ENCODE results near the gene CHD9.

CHD9 gene

GRCh38 chr16:53103811-53104210, 49.0 kb downstream of the CHD9 start:
- H3K4me3 ChIP-seq (ENCODE audit: low read depth, low read length) = no peak overlapping the region
- no peak for DNase-seq (ENCODE audit: low read depth)
- TF ChIP-seq, protein P1, sequence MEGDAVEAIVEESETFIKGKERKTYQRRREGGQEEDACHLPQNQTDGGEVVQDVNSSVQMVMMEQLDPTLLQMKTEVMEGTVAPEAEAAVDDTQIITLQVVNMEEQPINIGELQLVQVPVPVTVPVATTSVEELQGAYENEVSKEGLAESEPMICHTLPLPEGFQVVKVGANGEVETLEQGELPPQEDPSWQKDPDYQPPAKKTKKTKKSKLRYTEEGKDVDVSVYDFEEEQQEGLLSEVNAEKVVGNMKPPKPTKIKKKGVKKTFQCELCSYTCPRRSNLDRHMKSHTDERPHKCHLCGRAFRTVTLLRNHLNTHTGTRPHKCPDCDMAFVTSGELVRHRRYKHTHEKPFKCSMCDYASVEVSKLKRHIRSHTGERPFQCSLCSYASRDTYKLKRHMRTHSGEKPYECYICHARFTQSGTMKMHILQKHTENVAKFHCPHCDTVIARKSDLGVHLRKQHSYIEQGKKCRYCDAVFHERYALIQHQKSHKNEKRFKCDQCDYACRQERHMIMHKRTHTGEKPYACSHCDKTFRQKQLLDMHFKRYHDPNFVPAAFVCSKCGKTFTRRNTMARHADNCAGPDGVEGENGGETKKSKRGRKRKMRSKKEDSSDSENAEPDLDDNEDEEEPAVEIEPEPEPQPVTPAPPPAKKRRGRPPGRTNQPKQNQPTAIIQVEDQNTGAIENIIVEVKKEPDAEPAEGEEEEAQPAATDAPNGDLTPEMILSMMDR (IDR thresholded peaks at IDR 0.05; ENCODE audit: insufficient read depth, low read depth, low read length, missing control alignments) = no peak

GRCh38 chr16:53105565-53105964, 50.8 kb downstream of the CHD9 start:
- TF ChIP-seq, protein P1 (IDR thresholded peaks at IDR 0.05; ENCODE audit: insufficient read depth, low read depth, low read length, missing control alignments) = no peak
- no peak for DNase-seq (ENCODE audit: low read depth)
- H3K4me3 ChIP-seq (ENCODE audit: low read depth, low read length) = no peak overlapping the region

DNA sequence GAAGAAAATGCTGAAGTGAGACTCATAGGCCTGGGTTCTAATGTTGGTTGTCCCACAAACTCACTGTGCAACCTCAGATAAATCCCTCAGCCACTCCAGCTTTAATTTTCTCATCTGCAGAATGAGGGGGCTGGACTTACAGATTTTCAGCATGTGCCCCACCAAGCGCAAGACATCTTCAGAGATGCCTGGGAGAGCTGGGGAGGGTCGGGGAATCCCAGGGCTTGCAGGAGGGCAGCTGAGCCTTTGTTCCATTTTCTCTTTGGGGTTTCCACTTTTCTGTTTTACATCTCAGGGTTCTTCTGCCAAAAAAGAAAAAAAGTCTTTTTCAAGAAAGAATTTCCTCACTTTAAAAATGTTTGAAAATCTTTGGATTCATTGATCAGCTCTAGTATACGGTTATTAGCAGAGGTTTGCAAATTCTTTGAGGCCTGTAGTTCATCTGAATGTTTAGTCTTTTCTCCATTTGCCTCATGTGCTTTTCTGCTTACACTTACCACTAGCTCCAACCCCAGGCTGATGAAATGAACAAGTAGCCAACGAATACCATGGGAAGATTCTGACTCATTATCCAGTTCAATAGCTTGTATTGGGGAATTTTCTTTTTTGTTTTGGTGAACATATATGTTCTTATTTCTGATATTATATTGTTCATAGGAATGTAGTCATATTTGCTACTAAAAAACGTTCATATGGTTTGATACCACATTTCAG, 56.4 kb downstream of the CHD9 start:
- H3K4me3 ChIP-seq (ENCODE audit: low read depth, low read length) = peak overlapping the region; percentile 17

DNA sequence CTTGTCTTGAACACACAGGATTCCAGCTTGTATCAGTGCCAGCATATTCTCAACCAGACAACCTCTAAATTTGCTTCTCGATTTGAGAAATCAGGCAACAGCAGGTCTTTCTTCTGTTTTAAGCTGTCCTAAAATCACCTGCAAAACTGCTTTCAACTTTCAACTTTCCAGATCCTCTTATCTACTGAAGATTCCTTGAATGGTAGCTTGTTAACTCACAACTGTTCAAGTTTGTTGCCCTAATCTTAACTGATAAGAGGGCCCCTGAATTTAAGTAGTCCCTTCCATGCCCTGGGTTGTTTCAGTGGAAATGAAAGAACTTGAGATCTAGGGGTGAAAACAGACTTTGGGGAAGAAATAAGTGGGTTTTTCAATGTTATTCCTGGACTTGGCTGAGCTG, 57.2 kb downstream of the CHD9 start:
- TF ChIP-seq, protein P1 (IDR thresholded peaks at IDR 0.05; ENCODE audit: insufficient read depth, low read depth, low read length, missing control alignments) = no peak
- no peak overlapping the region for H3K4me3 ChIP-seq (ENCODE audit: low read depth, low read length)
- no peak for DNase-seq (ENCODE audit: low read depth)

More for the DNA sequence above, 56.4 kb downstream of the CHD9 start:
- TF ChIP-seq, protein P1 (IDR thresholded peaks at IDR 0.05; ENCODE audit: insufficient read depth, low read depth, low read length, missing control alignments) = no peak
- peak; percentile 61 for DNase-seq (ENCODE audit: low read depth)

DNA sequence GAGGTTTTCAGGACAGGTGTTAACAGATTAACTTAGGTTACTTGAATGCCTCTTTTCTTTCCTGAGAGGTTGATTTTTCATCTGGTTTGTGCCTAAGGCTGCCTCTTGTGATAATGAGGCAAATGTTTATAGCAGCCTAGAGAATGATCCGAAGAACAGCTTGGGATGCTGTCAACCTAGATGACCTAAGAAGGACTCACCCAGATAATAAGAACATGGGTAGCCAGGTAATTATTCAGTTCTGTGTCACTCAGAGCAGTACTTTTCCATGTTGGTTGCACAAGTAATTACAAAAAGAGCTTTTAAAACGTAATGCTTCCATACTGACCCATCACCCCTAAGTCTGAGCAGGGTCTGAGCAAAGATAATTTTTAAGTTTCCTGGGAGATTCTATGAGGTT, 60.3 kb downstream of the CHD9 start:
- TF ChIP-seq, protein P1 (IDR thresholded peaks at IDR 0.05; ENCODE audit: insufficient read depth, low read depth, low read length, missing control alignments) = no peak
- H3K4me3 ChIP-seq (ENCODE audit: low read depth, low read length) = no peak overlapping the region
- no peak for DNase-seq (ENCODE audit: low read depth)

DNA sequence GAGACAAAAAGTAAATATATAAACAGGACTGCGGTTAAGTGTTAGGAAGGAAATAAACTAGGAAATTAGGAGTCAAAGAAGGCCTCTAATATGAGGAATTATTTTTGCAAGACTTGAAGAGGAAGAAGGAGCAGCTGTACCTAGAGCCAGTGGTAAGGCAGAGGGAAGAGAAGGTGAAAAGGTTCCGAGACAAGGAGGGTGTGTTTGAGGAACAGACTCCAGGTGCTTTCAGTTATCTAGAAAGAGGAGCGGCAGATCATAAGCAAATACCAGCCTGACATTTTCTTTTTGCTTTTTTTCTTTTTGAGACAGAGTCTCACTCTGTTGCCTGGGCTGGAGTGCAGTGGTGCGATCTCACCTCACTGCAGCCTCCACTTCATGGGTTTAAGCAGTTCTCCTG, 61.0 kb downstream of the CHD9 start:
- no peak for DNase-seq (ENCODE audit: low read depth)
- TF ChIP-seq, protein P1 (IDR thresholded peaks at IDR 0.05; ENCODE audit: insufficient read depth, low read depth, low read length, missing control alignments) = no peak
- no peak overlapping the region for H3K4me3 ChIP-seq (ENCODE audit: low read depth, low read length)
